ENCODE results near the gene HMGXB3. TPM values are rescaled to one million over a fixed set of nuclear protein-coding genes. Genes with fewer than 3 reads are reported as not detected.

Gene HMGXB3
- total RNA-seq, 1 experiment from 2014 or later = 38.0 TPM

DNA sequence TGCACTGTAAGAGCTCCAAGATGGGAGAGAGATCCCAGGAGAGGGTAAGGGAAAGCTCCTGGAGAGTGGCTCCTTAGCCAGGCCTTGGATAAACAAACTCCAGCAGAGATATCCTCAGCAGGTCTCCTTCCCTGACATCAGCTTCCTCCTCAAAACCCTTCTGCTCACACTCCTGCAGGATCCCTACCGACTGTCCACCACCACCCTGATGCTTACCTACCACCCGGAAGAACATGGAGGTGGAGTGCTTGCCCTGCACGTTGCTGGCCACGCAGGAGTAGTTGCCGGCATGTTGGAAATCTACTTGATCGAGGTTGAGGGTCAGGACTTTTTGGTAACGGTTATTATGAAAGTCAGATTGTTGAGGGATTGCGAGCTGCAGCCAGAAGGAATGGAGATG is 76.5 kb downstream of the HMGXB3 start:
- DNase-seq = no peak
- Histone ChIP-seq H3K4me1 (replicated peaks; ENCODE audit: insufficient read depth) (no peaks in the 10 kb centered on the region), H3K4me3 (no peak overlapping the region), H3K9me2 (ENCODE audit: insufficient read depth) (no peaks in the 10 kb centered on the region), H3K79me2 (ENCODE audit: low read depth) (no peaks in the 10 kb centered on the region), H3K27ac (no peak overlapping the region), H3F3A (ENCODE audit: insufficient read depth, low read depth) (no peaks in the 10 kb centered on the region), H3K9me3 (ENCODE audit: insufficient read depth, low read depth) (no peaks in the 10 kb centered on the region), H3K27me3 (ENCODE audit: insufficient read depth, low read depth) (peaks cover 27% of the 10 kb centered on the region), H3K4me2 (no peak overlapping the region), H3K36me3 (ENCODE audit: low read depth) (no peaks in the 10 kb centered on the region), H4K20me1 (ENCODE audit: insufficient read depth) (no peaks in the 10 kb centered on the region), H2AFZ (no peak overlapping the region)
- POLR2A ChIA-PET (ENCODE audit: unreplicated experiment) = no interaction called here
- no peak for TF ChIP-seq CTCF (conservative IDR thresholded peaks at IDR 0.05)
- no peak for TF ChIP-seq EZH2 (IDR thresholded peaks at IDR 0.05; ENCODE audit: low read depth)
- CTCF ChIA-PET = no interaction called here
- no TSS peak for BruUV-seq (replicated peaks)
- intact Hi-C loops (cut with micrococcal nuclease; ENCODE audit: unreplicated experiment) = no loop called here

DNA sequence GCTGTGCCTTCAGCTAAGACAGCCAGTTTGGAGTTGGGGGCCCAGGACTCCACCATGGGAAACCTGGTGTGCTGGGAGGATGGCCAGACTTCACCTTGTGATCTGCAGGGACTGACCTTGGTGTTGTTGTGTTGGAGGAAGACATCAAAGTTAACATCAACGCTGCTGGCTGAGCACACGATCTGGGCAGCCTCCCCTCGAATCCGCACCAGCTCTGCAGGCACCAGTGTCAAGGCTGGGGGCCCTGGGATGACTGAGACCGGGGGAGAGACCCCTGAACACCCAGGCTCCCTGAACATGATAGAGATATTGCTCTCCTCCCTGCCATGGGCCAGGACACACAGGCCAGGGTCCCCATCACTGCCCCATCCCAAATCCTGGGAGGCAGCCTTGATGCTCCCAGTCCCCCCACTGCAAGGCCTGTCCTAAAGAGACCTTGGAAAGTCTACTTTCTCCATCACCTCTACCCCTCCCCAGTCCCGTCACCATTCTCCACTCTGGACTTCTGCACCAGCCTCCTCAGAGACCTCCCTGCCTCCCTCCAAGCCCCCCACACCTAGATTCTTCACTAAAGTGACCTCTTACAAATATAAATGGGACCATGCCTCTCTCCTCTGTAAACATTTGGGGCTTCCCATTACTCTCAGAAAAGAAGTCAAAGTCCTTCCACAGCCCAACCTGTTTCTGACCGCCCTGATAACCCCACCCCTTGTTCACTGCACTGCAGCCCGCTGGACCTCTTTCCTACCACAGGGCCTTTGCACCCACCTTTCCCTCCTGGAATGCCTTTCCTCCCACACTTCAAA is 77.7 kb downstream of the HMGXB3 start:
- intact Hi-C loops (cut with micrococcal nuclease; ENCODE audit: unreplicated experiment) = no loop called here
- Histone ChIP-seq H3K36me3 (ENCODE audit: low read depth) (no peaks in the 10 kb centered on the region), H3K4me1 (replicated peaks; ENCODE audit: insufficient read depth) (no peaks in the 10 kb centered on the region), H3K4me3 (no peak overlapping the region), H4K20me1 (ENCODE audit: insufficient read depth) (no peaks in the 10 kb centered on the region), H3K9me3 (ENCODE audit: insufficient read depth, low read depth) (no peaks in the 10 kb centered on the region), H3K27ac (no peak overlapping the region), H3K9me2 (ENCODE audit: insufficient read depth) (no peaks in the 10 kb centered on the region), H3K4me2 (no peak overlapping the region), H2AFZ (no peak overlapping the region), H3K27me3 (ENCODE audit: insufficient read depth, low read depth) (peaks cover 27% of the 10 kb centered on the region), H3K79me2 (ENCODE audit: low read depth) (no peaks in the 10 kb centered on the region), H3F3A (ENCODE audit: insufficient read depth, low read depth) (no peaks in the 10 kb centered on the region)
- TF ChIP-seq CTCF (conservative IDR thresholded peaks at IDR 0.05) (no peak), EZH2 (IDR thresholded peaks at IDR 0.05; ENCODE audit: low read depth) (no peak)
- ChIA-PET POLR2A (ENCODE audit: unreplicated experiment) (interaction anchor here (0.5 kb wide), 1 partner anchor 63 kb away, joined by 5 read pairs; no protein-coding TSS in a partner anchor), CTCF (interaction anchor here (0.6 kb wide), 1 partner anchor 185 kb away, joined by 3 read pairs; no protein-coding TSS in a partner anchor)
- no peak for DNase-seq
- BruUV-seq (replicated peaks) = no TSS peak

GRCh38 chr5:150078802-150079689 is 78.5 kb downstream of the HMGXB3 start:
- no peaks in the 10 kb centered on the region for H3K79me2 ChIP-seq (ENCODE audit: low read depth)
- CTCF ChIA-PET = no interaction called here
- no TSS peak for BruUV-seq (replicated peaks)

More at GRCh38 chr5:150078802-150079689, 78.5 kb downstream of the HMGXB3 start:
- no peak for TF ChIP-seq CTCF (conservative IDR thresholded peaks at IDR 0.05)
- TF ChIP-seq EZH2 (IDR thresholded peaks at IDR 0.05; ENCODE audit: low read depth) = no peak
- Histone ChIP-seq H2AFZ (no peak overlapping the region), H3K27ac (no peak overlapping the region), H3K9me2 (ENCODE audit: insufficient read depth) (no peaks in the 10 kb centered on the region), H3K36me3 (ENCODE audit: low read depth) (no peaks in the 10 kb centered on the region), H3K4me1 (replicated peaks; ENCODE audit: insufficient read depth) (no peaks in the 10 kb centered on the region), H3K4me3 (no peak overlapping the region), H3K27me3 (ENCODE audit: insufficient read depth, low read depth) (peaks cover 27% of the 10 kb centered on the region), H4K20me1 (ENCODE audit: insufficient read depth) (no peaks in the 10 kb centered on the region), H3F3A (ENCODE audit: insufficient read depth, low read depth) (no peaks in the 10 kb centered on the region), H3K4me2 (no peak overlapping the region), H3K9me3 (ENCODE audit: insufficient read depth, low read depth) (no peaks in the 10 kb centered on the region)
- no peak for DNase-seq
- POLR2A ChIA-PET (ENCODE audit: unreplicated experiment) = no interaction called here
- intact Hi-C loops (cut with micrococcal nuclease; ENCODE audit: unreplicated experiment) = no loop called here

All from PC-9 (cell line).